GM12872 (cell line): Measurements from ENCODE around the gene TMSB15B.
"Not testable (repeated sequence)": the region's sequence is repeated elsewhere in the genome, so short reads cannot be mapped to it uniquely, and the experiment has no call there.

Experiments used
- TF ChIP-seq, protein P1 (sequence below): IDR thresholded peaks from 3 replicates; pipeline ENCODE4 v1.5.1; 2011; ENCODE audit warnings: low read depth, mild to moderate bottlenecking, low read length, moderate library complexity; ENCODE audit not compliant: insufficient read depth

Gene TMSB15B

DNA sequence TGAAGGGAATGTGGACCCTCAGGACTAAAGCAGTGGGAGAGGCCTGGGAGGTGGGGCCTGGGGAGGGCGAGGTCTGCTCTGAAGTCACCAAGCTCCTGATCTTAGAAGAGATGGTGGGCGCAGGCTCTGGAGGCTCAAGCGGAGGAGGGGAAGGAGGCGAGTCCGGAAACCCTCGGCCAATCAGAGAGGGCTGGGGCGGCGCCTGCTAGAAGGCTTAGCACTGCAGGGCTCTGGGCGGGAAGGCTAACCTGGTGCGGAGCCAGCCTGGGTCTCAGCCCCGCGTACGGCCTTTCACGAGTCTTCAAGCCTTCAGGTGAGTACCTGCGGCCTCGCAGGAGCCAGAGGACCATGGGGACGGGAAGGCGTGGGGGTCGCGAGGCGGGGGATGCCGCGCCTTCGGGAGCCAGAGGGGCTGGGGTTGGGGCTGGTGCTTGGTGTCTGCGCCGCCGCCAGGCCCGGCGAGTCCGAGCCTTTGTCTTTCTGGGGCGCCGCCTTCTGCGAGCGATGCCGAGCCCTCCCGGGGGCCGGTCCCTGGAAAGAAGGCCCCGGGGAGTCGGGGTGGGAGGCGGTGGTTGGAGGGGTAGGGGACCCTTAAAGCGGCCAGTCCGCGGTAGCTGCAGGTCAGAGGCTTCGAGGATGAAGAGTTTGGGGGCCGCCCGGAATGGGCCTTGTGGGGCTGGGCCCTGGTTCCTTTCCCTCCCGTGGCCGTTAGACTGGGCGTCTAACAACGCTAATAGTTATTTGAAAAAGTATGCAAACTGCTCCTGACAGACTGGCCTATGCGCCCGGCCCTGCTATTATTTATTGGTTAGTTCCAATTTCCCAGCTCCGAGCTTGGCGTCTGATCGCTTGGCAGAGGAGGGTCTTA is at the start of gene TMSB15B:
TMSB15B (plus strand) TSS at position 217 of the 868 bp plus-strand sequence.
- TF ChIP-seq, protein P1, sequence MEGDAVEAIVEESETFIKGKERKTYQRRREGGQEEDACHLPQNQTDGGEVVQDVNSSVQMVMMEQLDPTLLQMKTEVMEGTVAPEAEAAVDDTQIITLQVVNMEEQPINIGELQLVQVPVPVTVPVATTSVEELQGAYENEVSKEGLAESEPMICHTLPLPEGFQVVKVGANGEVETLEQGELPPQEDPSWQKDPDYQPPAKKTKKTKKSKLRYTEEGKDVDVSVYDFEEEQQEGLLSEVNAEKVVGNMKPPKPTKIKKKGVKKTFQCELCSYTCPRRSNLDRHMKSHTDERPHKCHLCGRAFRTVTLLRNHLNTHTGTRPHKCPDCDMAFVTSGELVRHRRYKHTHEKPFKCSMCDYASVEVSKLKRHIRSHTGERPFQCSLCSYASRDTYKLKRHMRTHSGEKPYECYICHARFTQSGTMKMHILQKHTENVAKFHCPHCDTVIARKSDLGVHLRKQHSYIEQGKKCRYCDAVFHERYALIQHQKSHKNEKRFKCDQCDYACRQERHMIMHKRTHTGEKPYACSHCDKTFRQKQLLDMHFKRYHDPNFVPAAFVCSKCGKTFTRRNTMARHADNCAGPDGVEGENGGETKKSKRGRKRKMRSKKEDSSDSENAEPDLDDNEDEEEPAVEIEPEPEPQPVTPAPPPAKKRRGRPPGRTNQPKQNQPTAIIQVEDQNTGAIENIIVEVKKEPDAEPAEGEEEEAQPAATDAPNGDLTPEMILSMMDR = not testable (repeated sequence)

DNA sequence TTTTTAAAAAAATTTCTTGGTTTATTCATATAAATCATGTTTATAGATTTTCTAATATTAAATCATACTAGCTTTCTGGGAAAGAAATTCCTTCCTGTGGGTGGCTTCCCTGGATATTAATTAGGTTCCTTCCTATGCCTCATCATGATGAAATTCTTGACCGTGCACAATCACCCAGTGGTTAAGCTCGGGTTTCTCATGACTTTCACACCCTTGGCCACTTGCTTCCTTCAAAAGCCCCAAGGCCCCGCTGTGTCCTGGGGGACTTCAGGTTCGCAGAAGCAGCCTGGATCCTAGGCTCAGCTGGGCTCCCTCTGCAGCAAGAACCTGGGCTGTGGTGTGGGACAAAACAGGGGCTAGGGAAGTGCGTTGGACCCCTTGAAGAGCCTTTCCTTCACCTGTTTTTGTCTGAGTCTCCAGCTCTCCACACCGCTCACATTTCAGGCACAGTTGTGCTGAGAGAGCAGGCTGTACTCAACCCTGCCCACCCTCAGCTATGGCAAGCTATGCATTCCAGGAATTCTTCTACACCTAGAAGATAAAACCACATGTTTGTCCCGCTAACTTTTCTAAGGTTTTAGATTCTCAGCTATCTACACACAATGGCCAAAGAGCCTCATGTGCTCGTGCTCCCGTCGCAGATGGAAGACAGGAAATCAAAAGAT is 48.9 kb upstream of the TMSB15B start:
- TF ChIP-seq, protein P1 = no peak

DNA sequence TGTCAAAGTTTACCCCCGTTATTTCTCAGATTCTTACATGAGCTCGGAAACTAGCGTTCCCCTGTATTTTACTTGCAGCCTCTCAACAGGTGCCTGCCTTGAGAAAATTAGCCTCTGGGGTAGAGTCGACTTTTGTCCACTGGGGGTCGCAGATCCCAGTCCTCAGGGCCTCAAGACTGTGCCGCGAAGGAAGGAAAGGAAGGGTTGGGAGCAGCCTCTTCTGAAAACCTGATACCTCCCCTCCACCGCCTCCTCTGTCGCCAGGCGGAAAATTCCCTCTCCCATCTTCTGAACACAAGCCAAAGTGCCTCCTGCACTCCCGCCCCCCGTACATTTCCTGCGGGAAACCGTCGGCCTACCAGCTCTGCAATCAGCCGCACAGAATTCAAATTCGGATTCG is 44.4 kb upstream of the TMSB15B start:
- TF ChIP-seq, protein P1 = peak; percentile 65

DNA sequence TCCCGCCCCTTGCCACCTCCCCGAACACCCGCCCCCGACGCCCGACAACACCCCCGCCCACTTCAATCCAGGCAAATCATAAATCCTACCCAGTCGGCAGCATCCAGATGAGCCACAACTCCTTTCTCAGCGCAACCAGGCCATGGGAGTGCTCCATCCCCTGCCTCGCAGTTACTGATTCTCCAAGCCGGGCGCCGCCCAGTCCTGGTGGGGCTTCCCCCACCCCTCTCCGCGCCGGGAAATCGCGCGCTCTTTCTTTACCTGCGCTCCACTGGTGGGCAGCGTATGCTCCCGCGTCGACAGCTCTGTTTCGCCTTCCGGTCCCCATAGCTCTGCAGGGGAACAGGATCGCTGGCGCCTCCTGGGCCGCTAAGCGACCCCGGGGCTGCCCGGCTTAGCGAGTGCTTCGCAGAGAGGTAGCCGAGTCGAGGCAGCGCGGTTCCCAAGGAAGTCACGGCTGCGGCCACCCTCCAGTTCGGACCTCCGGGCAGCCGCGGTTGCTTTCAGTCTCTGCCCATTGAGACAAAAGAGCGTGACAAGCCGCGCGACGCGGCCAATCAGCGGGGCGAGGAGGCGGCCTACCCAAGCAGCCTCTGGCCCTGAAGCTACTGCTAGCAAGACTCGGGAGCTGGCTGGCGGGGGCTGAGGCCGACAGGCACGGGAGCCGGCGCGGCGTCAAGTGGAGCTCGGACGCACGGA is 43.7 kb upstream of the TMSB15B start:
- TF ChIP-seq, protein P1 = no peak

DNA sequence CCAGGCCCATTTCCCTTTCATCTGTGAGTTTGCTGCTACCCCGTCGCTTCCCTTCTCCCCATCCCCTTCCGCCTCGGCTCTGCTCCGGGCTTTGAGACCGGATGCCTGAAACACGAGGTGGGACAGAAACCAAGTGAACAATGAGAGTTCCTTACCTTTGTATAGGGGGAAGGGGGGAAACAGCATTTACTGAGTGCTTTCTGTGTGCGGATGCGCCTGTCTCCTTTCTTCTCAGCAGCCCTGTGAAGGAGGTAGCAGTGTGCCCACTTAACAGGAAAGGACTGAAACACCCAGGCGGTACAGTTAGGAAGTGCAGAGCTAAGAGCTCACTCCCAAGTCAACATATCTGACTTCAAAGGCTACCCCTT is 43.2 kb upstream of the TMSB15B start:
- TF ChIP-seq, protein P1 = peak; percentile 54

DNA sequence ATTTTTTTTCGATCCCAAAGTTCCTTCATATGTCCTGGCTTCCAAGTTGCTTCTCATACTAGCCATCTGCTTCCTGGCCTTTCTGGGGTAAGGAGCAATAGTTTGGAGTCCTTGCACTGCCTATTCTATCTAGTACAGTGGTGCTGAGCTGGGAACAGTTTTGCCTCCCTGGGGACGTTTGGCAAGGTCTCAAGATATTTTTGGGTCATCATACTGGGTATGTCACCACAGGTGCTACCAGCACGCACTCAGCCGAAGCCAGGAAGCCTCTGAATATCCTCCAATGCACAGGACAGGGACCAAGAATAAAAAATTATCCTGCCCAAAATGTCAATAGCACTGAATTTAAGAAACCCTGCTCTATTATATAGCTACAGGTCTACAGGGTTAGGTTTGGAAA is 35.4 kb upstream of the TMSB15B start:
- TF ChIP-seq, protein P1 = no peak

DNA sequence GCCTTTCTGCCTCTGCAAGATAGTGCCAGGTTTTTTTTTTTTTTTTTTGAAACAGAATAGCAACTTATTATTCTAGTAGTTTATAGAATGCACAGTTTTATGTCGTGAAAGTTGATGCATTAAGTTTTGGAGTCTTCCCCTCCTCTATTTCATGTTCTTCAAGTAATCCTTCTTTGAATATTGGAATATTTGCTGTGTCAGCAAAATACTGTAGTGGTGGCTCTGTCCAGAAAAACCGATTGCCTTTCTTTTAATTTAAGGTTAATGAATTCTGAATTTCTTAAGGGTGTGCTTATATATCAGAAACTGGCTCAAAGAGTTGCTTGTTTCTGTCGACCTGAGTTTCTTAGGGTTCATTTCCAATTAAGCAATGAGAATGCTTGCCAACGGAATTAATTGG is 34.8 kb upstream of the TMSB15B start:
- TF ChIP-seq, protein P1 = no peak
